ENCODE results near the gene MYOZ2.

MYOZ2 gene

GRCh38 chr4:119205690-119206089 is 70.1 kb downstream of the MYOZ2 start:
- DNase-seq = no peak

DNA sequence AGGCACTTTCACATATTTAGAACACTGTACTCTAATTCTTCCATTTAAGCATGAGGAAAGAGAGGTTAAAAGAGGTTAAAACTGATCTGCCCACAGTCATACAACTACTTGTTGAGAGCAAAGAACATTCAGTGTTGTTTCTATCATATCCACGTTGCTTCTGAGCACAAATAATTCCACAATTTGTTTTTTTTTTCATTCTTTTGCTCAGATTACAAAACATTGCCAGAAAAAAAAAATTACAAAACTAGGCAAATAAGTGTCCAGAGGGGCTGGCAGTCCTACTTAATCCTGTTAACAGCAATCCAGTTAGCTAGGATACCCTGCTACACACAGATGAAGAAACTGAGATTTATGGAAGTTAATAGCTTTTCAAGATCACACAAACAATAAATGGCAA is 70.5 kb downstream of the MYOZ2 start:
- no peak for DNase-seq

DNA sequence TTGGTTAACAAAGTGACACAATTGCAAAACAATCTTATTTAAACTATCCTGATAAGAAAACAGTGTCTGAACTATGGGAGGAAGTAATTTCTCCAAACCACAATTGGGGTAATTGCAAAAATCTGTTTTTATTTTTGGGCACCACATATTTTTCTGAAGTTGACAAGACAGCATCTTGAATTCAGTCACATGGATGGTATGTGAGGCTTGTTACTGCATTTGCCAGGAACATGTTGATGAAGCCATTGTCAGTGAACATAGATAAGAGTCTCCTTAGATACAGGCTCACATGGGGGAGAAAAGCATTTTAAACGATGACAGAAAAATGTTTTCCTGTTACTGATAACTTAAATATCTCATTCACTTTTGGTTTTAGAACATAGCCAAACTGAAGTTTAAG is 71.4 kb downstream of the MYOZ2 start:
- no peak for DNase-seq

GRCh38 chr4:119209077-119209476 is 73.4 kb downstream of the MYOZ2 start:
- DNase-seq = no peak

- no peak for DNase-seq
Observed at GRCh38 chr4:119209586-119209985, 74.0 kb downstream of the MYOZ2 start.

GRCh38 chr4:119210775-119211174 is 75.1 kb downstream of the MYOZ2 start:
- DNase-seq = no peak

- peak in 1 of 2 experiments; percentile 35 for DNase-seq
Observed at GRCh38 chr4:119211867-119212233, 76.2 kb downstream of the MYOZ2 start.

DNA sequence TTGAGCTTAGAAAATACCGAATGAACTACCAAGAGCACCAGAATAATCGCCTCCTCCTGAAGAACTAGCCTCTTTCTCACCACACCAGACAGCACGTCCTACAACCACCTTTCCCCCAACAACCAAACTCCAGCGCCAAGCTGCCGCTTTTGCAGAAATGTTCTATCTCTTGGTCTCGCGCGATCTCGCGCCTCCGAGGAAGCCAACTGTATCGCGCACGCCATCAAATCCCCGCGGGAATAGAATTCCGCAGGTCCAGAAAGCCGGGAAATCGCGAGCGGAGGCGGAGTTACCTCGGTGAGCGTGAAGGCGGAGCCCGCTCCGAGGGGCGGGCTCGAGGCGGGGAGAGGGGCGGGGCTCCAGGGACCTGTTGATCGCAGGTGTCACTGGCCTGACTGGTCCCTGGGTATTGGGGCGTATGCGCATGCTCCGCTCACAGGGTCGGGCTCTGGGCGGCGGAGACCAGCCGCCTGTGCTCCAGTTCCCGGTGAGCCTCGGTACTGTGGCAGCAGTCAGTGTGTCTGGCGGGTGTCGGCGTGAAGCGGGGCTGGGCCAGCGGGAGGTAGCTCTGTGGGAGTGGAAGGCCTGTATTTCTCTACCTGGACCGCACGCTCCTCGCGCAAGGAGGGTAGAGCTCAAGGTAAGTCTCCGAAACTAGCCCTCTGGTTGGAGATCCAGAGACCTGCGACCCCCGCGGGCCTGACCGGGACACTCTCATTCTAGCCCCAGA is 76.8 kb downstream of the MYOZ2 start, which contains the start of gene USP53:
Gene USP53 (plus strand): TSS at position 480 of the 730 bp plus-strand sequence. CDS start 27,047 bp downstream, outside the sequence.
- peak; percentile 94 to 95 for DNase-seq

GRCh38 chr4:119212964-119213606 is 77.5 kb downstream of the MYOZ2 start:
- DNase-seq = peak; percentile 53 to 58

- no peak for DNase-seq
Observed at GRCh38 chr4:119218093-119218492, 82.5 kb downstream of the MYOZ2 start.

DNA sequence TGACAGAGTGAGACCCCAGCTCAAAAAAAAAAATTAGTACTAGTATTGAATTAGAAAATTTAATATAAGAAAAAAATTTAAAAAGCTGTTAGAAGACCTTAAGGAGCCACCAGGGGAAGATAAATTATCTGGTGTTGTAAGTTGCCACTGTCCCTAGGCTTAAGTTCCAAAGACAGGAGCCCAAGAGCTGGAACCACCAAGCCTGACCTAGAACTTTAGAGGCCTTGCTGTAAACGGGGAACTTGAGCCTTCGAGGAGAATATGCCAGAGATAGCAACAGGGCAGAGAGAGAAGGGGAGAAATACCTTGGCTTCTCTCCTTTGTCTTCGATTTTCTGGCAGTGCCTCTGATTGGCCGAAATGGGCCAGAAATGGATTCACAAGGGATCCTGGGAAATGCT is 85.8 kb downstream of the MYOZ2 start:
- no peak for DNase-seq

DNA sequence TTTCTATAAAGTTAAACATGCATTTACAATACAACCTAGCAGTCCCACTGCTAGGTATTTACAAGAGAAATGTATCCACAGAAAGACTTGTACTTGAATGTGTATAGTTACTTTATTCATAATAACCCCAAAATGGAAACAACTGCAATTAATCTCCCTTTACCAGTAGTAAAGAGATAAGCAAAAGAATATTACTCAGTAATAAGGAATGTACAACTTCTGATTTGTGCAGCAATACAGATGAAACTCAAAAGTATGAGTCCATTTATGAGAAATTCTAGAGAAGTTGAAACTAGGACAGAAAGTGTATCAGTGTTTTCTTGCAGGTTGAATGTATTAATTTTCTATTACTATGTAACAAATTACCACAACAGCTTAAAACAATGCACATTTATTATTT is 92.1 kb downstream of the MYOZ2 start:
- DNase-seq = no peak

DNA sequence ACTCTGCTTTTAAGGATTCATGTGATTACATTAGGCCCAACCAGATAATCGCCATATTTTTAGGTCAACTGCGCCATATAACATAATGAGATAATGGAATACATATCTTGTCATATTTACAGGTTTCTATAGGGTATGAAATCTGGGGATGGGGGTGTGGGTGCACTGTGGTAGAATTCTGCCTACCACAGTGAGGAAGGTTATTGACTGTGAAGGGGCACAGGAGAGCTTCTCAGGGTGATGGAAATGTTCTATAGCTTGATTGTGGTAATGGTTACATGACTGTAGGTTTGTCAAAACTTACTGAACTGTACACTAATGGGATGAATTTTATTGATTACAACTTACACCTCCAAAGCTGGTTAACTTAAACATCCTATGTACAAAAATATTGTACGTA is 92.8 kb downstream of the MYOZ2 start:
- DNase-seq = no peak

DNA sequence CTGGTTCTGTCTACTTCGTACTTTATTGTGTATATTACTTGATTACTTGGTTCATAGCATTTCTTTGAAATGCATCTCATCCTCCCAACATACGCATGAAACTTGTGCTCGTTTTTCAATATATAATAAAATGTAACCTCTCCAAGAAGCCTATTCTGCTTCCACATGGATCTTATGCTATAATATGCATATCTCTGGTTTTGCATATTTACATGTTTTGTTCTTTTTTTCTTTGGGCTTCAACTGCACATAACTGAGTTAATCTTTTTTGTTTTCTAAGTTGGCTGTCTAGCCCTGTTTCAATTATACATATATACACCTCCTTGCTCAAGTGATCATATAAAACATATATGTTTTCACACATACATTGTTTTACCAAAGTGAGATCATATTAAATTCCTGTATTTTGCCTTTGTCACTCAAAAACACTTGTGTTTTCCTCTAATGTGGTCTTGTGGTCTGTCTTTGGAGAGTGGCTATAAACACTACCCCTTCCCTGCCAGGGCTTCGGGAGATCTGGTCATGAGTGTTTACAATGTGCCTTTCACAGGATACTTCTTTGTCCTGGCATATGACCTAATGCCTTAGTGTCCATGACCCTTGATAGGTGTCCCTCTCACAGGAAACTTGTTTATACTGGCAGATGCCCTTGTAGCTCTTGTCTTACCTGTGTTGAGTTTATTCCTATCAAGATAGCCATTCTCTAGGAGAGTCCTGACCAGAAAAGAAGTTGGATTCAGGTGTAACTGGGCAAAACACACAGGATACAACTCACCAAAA is 94.5 kb downstream of the MYOZ2 start:
- DNase-seq = no peak

- DNase-seq = no peak
Observed at GRCh38 chr4:119231491-119231890, 95.9 kb downstream of the MYOZ2 start.

DNA sequence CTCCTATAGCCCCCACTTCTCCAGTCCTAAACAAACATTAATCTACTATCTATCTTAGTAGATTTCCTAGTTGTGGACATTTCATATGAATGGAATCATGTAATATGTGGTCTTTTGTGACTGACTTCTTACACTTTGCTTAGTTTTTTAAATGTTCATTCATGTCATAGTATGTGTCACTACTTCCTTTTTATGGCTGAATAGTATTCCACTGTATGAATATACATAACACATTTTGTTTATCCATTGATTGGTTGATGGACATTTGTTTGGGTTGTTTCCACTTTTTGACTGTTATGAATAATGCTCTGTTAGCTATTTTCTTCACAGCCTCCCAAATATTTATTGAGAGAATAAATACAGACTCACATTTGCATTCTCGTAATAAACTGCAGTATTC is 96.7 kb downstream of the MYOZ2 start:
- no peak for DNase-seq

DNA sequence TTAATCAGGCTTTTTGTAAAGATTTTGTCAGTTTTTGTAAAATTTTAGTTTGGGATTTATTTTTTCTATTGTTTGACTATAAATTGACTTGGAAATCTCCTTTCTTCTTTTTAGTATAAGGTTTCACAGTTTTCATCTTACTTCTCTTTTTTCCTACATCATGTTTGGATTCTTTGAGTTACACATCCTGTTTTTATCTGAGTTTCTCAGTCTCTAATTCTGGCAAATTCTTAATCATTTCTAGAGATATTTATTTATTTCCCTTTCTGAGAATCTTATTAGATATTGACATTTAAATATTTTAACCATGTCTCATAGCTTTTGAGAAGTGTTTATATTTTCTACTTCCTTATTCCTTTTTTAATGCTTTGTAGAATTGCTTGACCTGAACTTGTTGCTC is 97.6 kb downstream of the MYOZ2 start:
- no peak for DNase-seq

DNA sequence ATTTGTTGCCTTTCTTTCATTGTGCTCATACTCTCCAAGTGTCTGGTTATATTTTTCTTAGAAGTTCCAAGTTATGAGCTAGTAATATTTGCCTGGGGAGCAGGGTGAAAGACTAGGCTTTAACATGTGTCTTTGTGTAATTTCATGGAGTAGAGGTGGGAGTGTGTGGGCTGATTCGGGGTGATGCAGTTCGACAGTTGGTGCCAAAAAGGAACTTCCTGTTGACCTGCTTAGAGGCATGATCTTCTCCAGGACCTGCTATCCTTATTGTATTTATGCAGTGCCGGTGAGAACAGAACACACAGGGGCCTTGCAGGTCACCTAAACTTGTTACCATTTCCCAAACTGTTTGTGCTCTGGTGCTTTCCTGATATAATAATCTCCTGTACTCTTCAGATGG is 98.1 kb downstream of the MYOZ2 start:
- DNase-seq = no peak

DNA sequence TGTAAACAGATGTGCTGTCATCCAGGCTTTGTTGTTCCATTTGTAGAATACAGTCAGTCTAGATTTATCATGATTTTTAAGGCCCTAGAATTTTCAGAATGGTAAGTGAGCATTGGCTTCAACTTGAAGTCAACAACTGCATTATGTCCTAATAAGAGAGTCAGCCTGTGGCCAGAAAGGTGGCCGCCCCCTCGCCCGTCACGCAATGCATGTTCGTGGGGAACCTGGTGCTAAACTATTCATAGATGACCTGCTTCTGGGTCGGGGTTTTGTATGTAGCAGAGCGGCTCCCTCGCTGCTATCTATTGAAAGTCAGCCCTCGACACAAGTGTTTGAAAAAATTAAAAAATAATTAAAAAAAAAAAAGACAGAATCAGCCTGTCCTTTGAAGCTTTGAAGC is 101.6 kb downstream of the MYOZ2 start:
- no peak for DNase-seq

Measured in SHP77 (cell line).